NCI-H1417 (cell line): ENCODE data around the gene POMP.
"Not testable (repeated sequence)": the region's sequence is repeated elsewhere in the genome, so short reads cannot be mapped to it uniquely, and the experiment has no call there.

Experiments
- DNase-seq, 3 experiments: peaks; one replicate each; lab custom pipeline; 2025; lab: John Stamatoyannopoulos, UW

Gene POMP

GRCh38 chr13:28637714-28638355, 21.1 kb upstream of the POMP start:
- no peak for DNase-seq

- DNase-seq = no peak
These were observed 20.2 kb upstream of the POMP start for GRCh38 chr13:28638756-28639155.

DNA sequence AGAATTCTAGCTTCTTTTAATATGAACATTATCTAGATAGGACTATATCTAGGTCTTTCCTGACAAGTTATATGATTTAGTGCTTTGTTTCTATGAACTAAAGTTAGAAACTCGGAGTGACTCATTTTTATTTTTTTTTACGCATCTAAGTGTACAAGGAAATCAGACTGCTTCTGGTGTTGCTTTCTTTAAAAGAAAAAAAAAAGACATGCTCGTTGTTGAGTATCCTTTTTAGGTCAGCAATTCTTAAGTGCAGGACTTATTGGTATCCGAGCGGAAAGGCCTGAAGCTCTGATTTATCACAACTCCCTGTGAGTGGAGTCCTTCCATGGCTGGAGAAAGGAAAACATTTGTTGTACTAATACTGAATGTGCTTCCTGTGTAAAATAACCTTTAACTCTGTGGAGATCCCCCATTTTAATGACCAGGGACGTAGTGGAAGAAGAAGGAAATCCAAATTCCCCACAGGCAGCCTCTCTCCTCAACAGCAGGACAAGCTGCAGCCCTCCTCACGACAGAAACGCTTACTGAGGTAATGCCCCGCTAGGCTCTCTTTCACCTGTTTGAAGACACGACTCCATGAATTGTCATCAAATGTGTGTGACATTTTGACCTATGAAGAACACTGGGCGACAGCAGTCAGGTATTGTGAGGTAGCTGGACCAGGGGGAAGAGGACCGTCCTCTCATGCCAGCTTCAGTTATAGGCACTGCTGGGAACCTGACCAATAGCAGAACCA, 17.9 kb upstream of the POMP start:
- no peak for DNase-seq

DNA sequence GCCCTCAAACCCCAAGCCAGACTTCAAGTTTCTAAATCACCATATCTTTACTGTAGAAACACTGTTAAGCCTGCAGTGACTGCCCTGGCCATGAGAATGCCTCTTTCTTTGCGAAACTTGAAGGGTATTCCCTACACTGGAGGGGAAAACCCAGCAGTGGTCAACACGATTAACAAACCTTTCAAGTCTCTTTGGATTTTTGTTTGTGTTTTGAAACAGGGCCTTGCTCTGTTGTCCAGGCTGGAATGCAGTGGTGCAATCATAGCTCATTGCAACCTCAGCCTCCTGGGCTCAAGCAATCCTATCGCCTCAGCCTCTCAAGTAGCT, 17.4 kb upstream of the POMP start:
- DNase-seq = no peak

GRCh38 chr13:28650284-28650683, 8.6 kb upstream of the POMP start:
- DNase-seq = no peak

DNA sequence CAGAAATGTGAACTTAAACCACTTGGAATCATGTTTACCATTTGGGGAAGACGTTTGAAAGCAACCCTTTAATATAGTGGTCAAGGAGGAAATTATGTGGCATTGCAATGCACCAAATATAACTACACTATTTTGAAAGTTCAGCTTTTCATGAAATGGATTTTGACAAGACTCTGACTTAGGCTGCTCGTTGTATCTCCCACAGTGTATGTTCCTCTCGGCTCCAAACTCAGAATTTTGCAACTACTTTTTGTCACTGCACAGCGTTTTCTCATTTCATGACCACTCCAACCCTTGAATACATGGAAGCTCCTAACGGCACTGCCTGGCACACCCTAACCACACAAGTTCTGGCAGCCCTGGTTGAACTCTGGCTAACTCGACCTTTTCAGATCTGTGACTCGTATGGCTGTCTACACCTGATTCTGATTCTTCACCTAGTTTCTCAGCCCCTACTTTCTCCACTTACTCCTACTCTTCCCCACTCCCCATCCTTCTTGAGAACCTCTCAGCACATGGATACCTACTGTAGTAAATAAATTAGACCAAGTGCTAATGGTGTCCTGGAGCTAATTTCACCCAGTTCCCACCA, 7.0 kb upstream of the POMP start:
- DNase-seq = no peak

GRCh38 chr13:28653111-28653510, 5.8 kb upstream of the POMP start:
- DNase-seq = no peak

DNA sequence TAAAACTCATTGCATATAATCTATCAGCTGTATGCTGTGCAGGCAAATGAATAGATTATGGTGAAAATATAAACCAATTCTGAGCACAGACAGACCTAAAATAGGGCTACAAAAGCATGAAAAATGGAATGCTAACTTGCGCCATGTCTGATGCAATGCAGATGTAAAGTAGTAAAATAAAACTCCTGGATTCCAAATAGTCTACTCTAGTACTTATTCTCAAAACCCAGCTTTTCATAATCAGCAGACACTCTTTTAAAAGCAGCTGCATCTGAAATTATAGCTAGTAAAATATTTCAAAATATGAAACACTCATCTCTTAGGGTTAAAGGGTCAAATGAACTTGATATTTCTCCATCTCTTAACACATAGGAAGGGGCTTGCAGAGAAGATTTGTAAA, 4.7 kb upstream of the POMP start:
- DNase-seq = no peak

DNA sequence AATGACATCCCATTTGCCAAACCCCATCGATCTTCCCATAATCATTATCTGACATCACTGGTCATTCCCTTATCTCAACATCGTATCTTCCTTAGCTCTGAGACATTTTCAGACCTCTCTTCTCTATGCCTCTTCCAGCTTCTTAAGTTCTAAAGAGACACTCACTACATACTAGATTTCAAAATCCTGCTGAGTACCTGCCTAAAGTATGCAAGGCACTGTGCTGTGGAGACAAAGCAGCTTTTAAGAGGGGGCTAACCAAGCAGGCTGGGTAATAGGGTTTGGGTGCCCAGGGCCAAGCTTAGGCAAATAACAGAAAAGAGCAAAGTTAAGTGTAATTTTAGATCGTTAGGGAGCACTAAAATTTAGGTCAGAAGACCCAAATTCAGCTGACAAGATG, 3.4 kb upstream of the POMP start:
- DNase-seq = no peak

DNA sequence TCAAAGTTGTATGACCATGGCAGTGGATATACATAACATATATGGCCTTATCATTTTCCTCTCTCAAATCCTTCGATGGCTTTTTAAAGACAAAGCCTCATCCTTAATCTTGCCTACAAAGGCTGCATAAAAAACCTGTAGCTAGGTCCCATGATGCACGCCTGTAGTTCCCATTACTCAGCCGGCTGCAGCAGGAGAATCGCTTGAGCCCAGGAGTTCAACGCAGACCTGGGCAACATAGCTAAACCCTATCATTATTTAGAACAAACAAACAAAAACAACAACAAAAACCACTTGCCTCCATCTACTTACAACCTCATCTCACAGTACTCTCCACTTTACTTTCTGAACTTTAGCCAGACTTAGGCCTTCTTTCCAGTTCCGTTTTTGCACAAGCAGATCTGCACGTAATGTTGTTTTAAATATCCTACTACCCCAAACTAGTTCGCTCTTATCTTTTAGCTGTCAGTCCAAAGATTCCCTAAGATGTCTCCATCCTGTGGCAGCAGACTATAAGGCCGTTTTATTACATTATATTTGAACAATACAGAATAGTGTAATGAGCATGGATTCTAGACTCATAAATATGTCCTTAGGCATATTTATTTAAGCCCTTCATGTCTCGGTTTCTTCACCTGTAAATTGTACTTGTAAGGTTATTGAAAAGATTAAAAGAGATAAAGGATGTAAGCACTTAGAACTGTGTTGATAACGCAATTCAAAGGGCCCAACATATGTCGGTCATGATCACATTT, 969 bp upstream of the POMP start:
- no peak for DNase-seq

DNA sequence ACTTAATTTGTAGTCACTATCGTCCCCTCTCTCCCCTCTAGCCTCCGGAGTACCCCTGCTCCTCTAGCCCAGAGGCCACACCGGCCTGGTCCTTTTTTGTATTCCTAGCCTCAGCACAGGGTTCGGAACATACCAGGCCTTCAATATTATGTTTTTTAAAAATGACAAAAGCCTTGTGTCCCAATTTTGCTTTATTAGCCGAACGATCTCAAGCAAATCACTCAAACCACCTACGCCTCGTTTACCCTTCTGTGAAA, 463 bp upstream of the POMP start:
- DNase-seq = no peak

- no peak for DNase-seq
These were observed 666 bp downstream of the POMP start for GRCh38 chr13:28659621-28659970.

DNA sequence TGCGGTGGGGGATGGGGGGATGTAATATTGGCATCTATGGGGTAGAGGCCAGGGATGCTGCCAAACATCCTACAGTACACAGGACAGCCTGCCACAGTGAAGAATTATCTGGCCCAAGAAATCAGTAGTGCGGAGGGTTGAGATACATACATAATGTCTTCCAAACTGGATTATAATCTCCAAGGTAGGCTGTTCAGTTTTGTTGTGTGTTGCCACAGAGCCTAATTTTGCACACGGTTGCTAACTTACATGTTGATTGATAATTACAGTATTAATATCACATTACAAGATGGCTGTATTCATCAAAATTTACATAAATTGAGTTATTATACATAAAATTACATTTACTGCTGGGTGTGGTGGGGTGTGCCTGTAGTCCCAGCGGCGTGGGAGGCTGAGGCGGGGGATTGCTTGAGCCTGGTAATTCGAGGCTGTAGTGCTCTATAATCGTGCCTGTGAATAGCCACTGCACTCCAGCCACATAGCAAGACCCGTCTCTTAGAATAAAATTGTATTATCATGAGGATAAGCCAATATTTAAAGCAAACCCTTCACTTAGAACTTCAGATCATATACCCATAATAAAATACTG, 8.1 kb downstream of the POMP start:
- DNase-seq = no peak

DNA sequence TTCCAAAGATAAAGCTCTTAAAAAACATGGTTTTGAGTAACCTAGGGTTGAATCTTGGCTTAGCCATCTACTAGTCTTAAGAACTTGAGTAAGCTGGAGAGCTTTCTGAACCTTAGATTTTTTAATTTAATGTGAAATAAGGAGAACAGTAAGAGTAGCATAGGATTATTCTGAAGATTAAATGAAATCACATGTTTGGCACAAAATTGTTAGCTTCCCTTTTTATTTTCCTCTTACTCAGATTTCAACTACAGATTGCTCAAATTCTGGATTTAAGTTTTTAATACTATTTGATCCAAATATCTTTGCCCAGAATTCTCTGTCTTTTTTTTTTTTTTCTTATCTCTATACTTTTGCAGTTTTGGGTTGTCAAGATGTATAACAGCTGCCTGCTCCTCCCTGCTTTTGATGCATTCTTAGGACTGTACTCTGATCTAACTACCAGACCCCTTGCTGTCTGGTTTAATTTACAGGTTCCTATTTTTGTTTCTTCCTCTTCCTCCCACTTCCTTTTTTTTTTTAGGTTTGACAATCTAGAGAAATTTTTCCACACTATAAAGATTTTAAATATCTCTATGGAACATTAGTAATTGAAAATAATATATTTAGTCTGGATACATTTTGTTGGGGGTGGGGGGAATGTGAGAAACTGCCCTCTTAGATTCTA, 12.3 kb downstream of the POMP start:
- DNase-seq = no peak

DNA sequence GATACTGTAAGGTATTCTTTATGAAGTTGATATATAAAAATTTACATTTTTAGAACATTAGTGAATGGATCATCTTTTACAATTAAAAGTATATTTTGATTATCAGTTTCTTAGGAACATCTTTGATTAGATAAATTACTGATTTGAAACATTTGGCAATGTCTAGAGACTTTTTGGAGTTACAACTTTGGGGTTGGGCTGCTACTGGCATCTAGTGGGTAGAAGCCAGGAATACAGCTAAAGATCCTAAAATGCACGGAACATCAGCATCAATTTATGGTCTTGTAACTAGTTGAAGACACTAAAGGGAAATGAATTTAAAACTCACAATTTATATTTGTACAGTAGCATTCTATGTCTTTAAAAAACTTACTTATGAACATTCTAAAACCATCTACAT, 19.9 kb downstream of the POMP start:
- DNase-seq = no peak

DNA sequence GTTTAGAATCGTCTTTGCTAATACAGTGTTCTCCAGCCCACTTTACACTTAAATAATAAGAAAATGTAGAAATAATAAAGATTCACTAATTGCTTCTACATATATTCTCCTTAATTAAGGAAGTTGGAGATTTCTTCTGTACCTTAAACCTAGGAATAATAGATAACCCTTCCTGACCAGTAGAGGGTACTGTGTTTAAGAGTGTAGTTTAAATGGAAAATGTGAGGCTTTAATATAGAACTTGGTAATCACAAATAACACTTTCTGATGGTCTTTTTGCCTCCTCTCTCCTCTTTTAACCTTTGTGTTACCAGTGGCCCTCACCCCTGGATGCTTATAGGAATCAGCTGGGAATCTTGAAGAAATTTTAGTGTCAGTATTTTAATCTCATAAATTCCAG, 20.7 kb downstream of the POMP start:
- DNase-seq = no peak

- no peak for DNase-seq
These were observed 21.6 kb downstream of the POMP start for GRCh38 chr13:28680541-28680940.

DNA sequence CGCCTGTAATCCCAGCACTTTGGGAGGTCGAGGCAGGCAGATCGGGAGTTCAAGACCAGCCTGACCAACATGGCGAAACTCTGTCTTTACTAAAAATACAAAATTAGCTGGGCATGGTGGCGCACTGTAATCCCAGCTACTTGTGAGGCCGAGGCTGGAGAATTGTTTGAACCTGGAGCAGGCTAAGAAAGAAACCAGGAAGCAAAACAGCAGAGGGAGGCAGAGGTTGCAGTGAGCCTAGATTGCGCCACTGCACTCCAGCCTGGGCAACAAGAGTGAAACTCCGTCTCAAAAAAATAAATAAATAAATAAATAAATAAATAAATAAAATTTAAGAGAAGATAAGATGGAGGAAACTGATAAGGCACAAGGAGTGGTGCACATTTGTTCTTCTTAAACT, 24.2 kb downstream of the POMP start:
- DNase-seq = not testable (repeated sequence)

- peak in 1 of 3 experiments; percentile 3 for DNase-seq
These were observed 25.3 kb downstream of the POMP start for GRCh38 chr13:28684257-28684656.

DNA sequence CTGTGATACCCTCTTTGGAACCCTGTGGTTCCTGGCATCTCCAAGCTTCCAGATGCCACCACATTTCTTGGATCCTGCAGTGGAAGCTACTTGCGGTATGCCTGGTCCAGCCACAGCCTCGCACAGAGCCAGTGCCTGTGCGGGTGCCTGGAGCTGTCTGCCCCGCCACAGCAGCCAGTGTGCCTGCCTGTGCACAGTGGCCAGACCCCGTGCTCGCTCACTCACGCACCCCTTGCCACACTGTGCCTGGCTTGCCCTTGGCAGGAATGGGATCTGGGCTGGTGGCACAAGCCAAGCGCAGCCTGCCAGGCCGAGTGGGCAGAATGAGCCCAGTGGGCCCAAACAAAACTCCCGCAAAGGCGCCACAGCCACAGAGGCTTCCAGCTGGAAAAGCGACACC, 26.2 kb downstream of the POMP start:
- DNase-seq = no peak

DNA sequence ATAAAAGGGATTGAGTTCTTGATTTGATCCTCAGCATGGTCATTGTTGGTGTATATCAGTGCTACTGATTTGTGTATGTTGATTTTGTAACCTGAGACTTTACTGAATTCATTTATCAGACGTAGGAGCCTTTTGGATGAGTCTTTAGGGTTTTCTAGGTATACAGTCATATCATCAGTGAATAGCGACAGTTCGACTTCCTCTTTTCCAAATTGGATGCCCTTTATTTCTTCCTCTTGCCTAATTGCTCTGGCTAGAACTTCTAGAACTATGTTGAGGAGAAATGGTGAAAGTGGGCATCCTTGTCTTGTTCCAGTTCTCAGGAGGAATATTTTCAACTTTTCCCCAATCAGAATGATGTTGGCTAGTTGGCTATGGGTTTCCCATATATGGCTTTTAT, 27.0 kb downstream of the POMP start:
- no peak for DNase-seq
